Measurements from ENCODE around the gene TNFAIP6. TPM values are rescaled to one million over a fixed set of nuclear protein-coding genes. Genes with fewer than 3 reads are reported as not detected.

Gene TNFAIP6
- total RNA-seq, 1 experiment from 2014 or later: 0.11 TPM

GRCh38 chr2:151336863-151337371 lies 20.5 kb upstream of the TNFAIP6 start:
- H3K27me3 Mint-ChIP-seq (ENCODE audit: low read depth): no peaks in the 10 kb centered on the region; the same call in 1 of the 2 replicates
- peak; percentile 31; the same call in 1 of the 2 replicates for ATAC-seq
- ChIA-PET POLR2A (no interaction called here), CTCF (interaction anchor here (0.5 kb wide), 1 partner anchor 101 kb away, joined by 3 read pairs; no protein-coding TSS in a partner anchor)
- DNase-seq (ENCODE audit: low spot score): no peak
- H3K4me3 Mint-ChIP-seq: no peak overlapping the region
- no peak for TF ChIP-seq E2F1 (CRISPR knock-in tag; IDR thresholded peaks at IDR 0.05)
- TF ChIP-seq JUN (CRISPR knock-in tag; IDR thresholded peaks at IDR 0.05): no peak
- no peak for TF ChIP-seq CBFB (CRISPR knock-in tag; IDR thresholded peaks at IDR 0.05; ENCODE audit: low read depth)
- TF ChIP-seq ZNF281 (CRISPR knock-in tag; IDR thresholded peaks at IDR 0.05): no peak
- TF ChIP-seq ESRRA (CRISPR knock-in tag; IDR thresholded peaks at IDR 0.05; ENCODE audit: borderline replicate concordance): no peak
- TF ChIP-seq ZNF532 (CRISPR knock-in tag; IDR thresholded peaks at IDR 0.05; ENCODE audit: borderline replicate concordance): no peak
- no peak for TF ChIP-seq RELA (CRISPR knock-in tag; IDR thresholded peaks at IDR 0.05; ENCODE audit: borderline replicate concordance)
- TF ChIP-seq OVOL2 (CRISPR knock-in tag; IDR thresholded peaks at IDR 0.05; ENCODE audit: borderline replicate concordance): no peak
- TF ChIP-seq TP53 (CRISPR knock-in tag; IDR thresholded peaks at IDR 0.05): no peak
- no peak for TF ChIP-seq NFE2L1 (CRISPR knock-in tag; IDR thresholded peaks at IDR 0.05)
- TF ChIP-seq ZNF263 (CRISPR knock-in tag; IDR thresholded peaks at IDR 0.05; ENCODE audit: low read depth): no peak
- TF ChIP-seq HMGXB4 (CRISPR knock-in tag; IDR thresholded peaks at IDR 0.05): no peak
- TF ChIP-seq JAZF1 (CRISPR knock-in tag; IDR thresholded peaks at IDR 0.05): no peak
- no peak for TF ChIP-seq NFATC4 (CRISPR knock-in tag; IDR thresholded peaks at IDR 0.05)
- no peak for TF ChIP-seq ZNF396 (CRISPR knock-in tag; IDR thresholded peaks at IDR 0.05; ENCODE audit: borderline replicate concordance)
- no peak overlapping the region for H3K27ac Mint-ChIP-seq
- peaks cover 11% of the 10 kb centered on the region for H3K9me3 Mint-ChIP-seq
- H3K36me3 Mint-ChIP-seq: peaks cover 12% of the 10 kb centered on the region
- peaks cover 48% of the 10 kb centered on the region for H3K4me1 Mint-ChIP-seq

GRCh38 chr2:151337643-151338042 lies 19.7 kb upstream of the TNFAIP6 start:
- peaks cover 15% of the 10 kb centered on the region for H3K9me3 Mint-ChIP-seq
- CTCF ChIA-PET: no interaction called here
- no peak overlapping the region for H3K4me3 Mint-ChIP-seq
- no peaks in the 10 kb centered on the region; the same call in 1 of the 2 replicates for H3K27me3 Mint-ChIP-seq (ENCODE audit: low read depth)
- no peak for DNase-seq (ENCODE audit: low spot score)
- ATAC-seq: no peak
- peaks cover 48% of the 10 kb centered on the region for H3K4me1 Mint-ChIP-seq
- H3K27ac Mint-ChIP-seq: no peak overlapping the region
- peaks cover 14% of the 10 kb centered on the region for H3K36me3 Mint-ChIP-seq
- POLR2A ChIA-PET: no interaction called here
- TF ChIP-seq ERG (CRISPR knock-in tag; IDR thresholded peaks at IDR 0.05) (no peak), GRHL2 (CRISPR knock-in tag; IDR thresholded peaks at IDR 0.05; ENCODE audit: insufficient replicate concordance, severe bottlenecking) (no peak), ZNF281 (CRISPR knock-in tag; IDR thresholded peaks at IDR 0.05) (no peak), ZNF263 (CRISPR knock-in tag; IDR thresholded peaks at IDR 0.05; ENCODE audit: low read depth) (no peak), TEAD1 (CRISPR knock-in tag; IDR thresholded peaks at IDR 0.05) (no peak), ZBTB43 (CRISPR knock-in tag; IDR thresholded peaks at IDR 0.05) (no peak), JAZF1 (CRISPR knock-in tag; IDR thresholded peaks at IDR 0.05) (no peak)

Measured in WTC11 (cell line).